HCT116 (cell line): ENCODE results near the gene AFAP1L1.

ENCODE experiments used
- CTCF ChIP-seq, 3 experiments: fragments of 200-600 bp in 1 of 3; sonication (generic) in 1 of 3; IDR thresholded peaks in 2 of 3; conservative IDR thresholded peaks in 1 of 3; 2 replicates each; pipeline ENCODE4 v1.5.1; 2012 to 2017; ENCODE audit warnings: low read depth in 2 of 3, low read length in 2 of 3, antibody characterized with exemption in 1 of 3, borderline replicate concordance in 1 of 3, control low read depth in 1 of 3, mild to moderate bottlenecking in 1 of 3, mixed read lengths in 1 of 3, mixed run types in 1 of 3, moderate library complexity in 1 of 3; ENCODE audit not compliant: insufficient read depth in 1 of 3
- EZH2 ChIP-seq: fragments of 200-600 bp; sonication (generic); IDR thresholded peaks from 2 replicates; pipeline ENCODE4 v1.6.1; 2017; ENCODE audit warnings: antibody characterized with exemption, mixed run types
- MAX ChIP-seq: IDR thresholded peaks from 2 replicates; pipeline ENCODE4 v1.6.1; 2012
- POLR2A ChIP-seq: IDR thresholded peaks from 2 replicates; pipeline ENCODE4 v1.7.0; 2011; ENCODE audit warnings: borderline replicate concordance; ENCODE audit not compliant: insufficient read depth, insufficient read length; ENCODE audit errors: extremely low read depth

GRCh38 chr5:149367972-149368645 lies 96.5 kb downstream of the AFAP1L1 start:
- TF ChIP-seq CTCF (IDR thresholded peaks at IDR 0.05 in 2 of 3, conservative IDR thresholded peaks at IDR 0.05 in 1 of 3; ENCODE audit: borderline replicate concordance in 1 of 3, insufficient read depth in 1 of 3, low read depth in 2 of 3, low read length in 2 of 3), result no peak
- no peak for TF ChIP-seq MAX
- TF ChIP-seq EZH2, result no peak
- no peak for TF ChIP-seq POLR2A
